ENCODE results near the gene TBKBP1.

- TF ChIP-seq CTCF (IDR thresholded peaks at IDR 0.05) (no peak), EZH2 (IDR thresholded peaks at IDR 0.05) (no peak), EZH2phosphoT487 (IDR thresholded peaks at IDR 0.05) (no peak)
These were observed 4.1 kb downstream of the TBKBP1 start for GRCh38 chr17:47697906-47698711.

All from neural progenitor cell (in vitro differentiated cells).